Activated CD4-positive, alpha-beta T cell treated with anti-CD3 and anti-CD28 coated beads, Interleukin-2, amount 10 ng/mL, durations not matched to agents 7 days and 5 days (primary cell): ENCODE measurements around the gene ZNRF2. TPM values are rescaled to one million over a fixed set of nuclear protein-coding genes. Genes with fewer than 3 reads are reported as not detected.

ENCODE experiments used
- CTCF ChIA-PET: fragments of 350-600 bp; sonication (Branson Sonifier 250); formaldehyde crosslinking; loops from one replicate; lab custom pipeline; 2021; ENCODE audit warnings: antibody characterized with exemption; lab: Charles Lee
- POLR2A ChIA-PET: fragments of 350-600 bp; sonication (Branson Sonifier 250); formaldehyde crosslinking; loops from one replicate; lab custom pipeline; 2021; ENCODE audit warnings: antibody characterized with exemption; lab: Charles Lee
- DNase-seq: peaks from one replicate; pipeline ENCODE4 v3.0.0-alpha.2; 2020
- H3K27ac Mint-ChIP-seq: one replicate; pipeline ENCODE4 v1.8.0; 2021; ENCODE audit warnings: mild to moderate bottlenecking, moderate library complexity, mixed read lengths
- H3K27me3 Mint-ChIP-seq: one replicate; pipeline ENCODE4 v1.8.0; 2021; ENCODE audit warnings: mixed read lengths
- H3K36me3 Mint-ChIP-seq: one replicate; pipeline ENCODE4 v1.8.0; 2021; ENCODE audit warnings: low read depth, mixed read lengths
- H3K4me1 Mint-ChIP-seq: one replicate; pipeline ENCODE4 v1.8.0; 2021; ENCODE audit warnings: mixed read lengths
- H3K4me3 Mint-ChIP-seq: one replicate; pipeline ENCODE4 v1.8.0; 2021; ENCODE audit warnings: mild to moderate bottlenecking, moderate library complexity, mixed read lengths
- H3K9me3 Mint-ChIP-seq: one replicate; pipeline ENCODE4 v1.8.0; 2021; ENCODE audit warnings: mixed read lengths
- total RNA-seq, 2 experiments: library from RNA; stranded (reverse); gene quantifications; one replicate each; pipeline ENCODE4 v1.2.3, GENCODE V29; 2021

The ZNRF2 gene
- total RNA-seq, 2 experiments from 2014 or later, result 16.8 to 18.5 TPM

GRCh38 chr7:30335763-30336487 lies 51.5 kb downstream of the ZNRF2 start:
- ChIA-PET CTCF (interaction anchor here (0.5 to 2.5 kb wide), 5 partner anchors 8 to 18 kb away, joined by 3 to 7 read pairs (median 4); no protein-coding TSS in a partner anchor), POLR2A (no interaction called here)
- DNase-seq, result no peak
- H3K4me1 Mint-ChIP-seq, result peaks cover 37% of the 10 kb centered on the region
- peaks cover 17% of the 10 kb centered on the region for H3K9me3 Mint-ChIP-seq
- peaks cover 43% of the 10 kb centered on the region for H3K36me3 Mint-ChIP-seq
- H3K27me3 Mint-ChIP-seq, result no peaks in the 10 kb centered on the region
- H3K27ac Mint-ChIP-seq, result no peak overlapping the region
- H3K4me3 Mint-ChIP-seq, result no peak overlapping the region

- Mint-ChIP-seq H3K27me3 (no peaks in the 10 kb centered on the region), H3K9me3 (peaks cover 18% of the 10 kb centered on the region), H3K36me3 (peaks cover 34% of the 10 kb centered on the region), H3K4me1 (peaks cover 60% of the 10 kb centered on the region), H3K27ac (no peak overlapping the region), H3K4me3 (no peak overlapping the region)
- ChIA-PET CTCF (interaction anchor here (0.8 kb wide), 1 partner anchor 9 kb away, joined by 4 read pairs; no protein-coding TSS in a partner anchor), POLR2A (no interaction called here)
- DNase-seq, result no peak
Observed at GRCh38 chr7:30344513-30344912, 60.1 kb downstream of the ZNRF2 start.

- H3K4me1 Mint-ChIP-seq, result peaks cover 61% of the 10 kb centered on the region
- peaks cover 6% of the 10 kb centered on the region for H3K36me3 Mint-ChIP-seq
- POLR2A ChIA-PET, result interaction anchor here (0.6 kb wide), 1 partner anchor 61 kb away, joined by 3 read pairs; no protein-coding TSS in a partner anchor
- peak overlapping the region; percentile 58 for H3K4me3 Mint-ChIP-seq
- H3K27me3 Mint-ChIP-seq, result no peaks in the 10 kb centered on the region
- peak overlapping the region; percentile 92 for H3K27ac Mint-ChIP-seq
- no peak for DNase-seq
- CTCF ChIA-PET, result interaction anchor here (1.4 to 2.6 kb wide), 3 partner anchors 8 to 69 kb away, joined by 4 to 7 read pairs (median 4); no protein-coding TSS in a partner anchor
- H3K9me3 Mint-ChIP-seq, result no peaks in the 10 kb centered on the region
Observed at GRCh38 chr7:30347226-30348082, 63.1 kb downstream of the ZNRF2 start.

- Mint-ChIP-seq H3K9me3 (no peaks in the 10 kb centered on the region), H3K4me1 (peaks cover 65% of the 10 kb centered on the region), H3K27me3 (no peaks in the 10 kb centered on the region), H3K4me3 (peak overlapping the region; percentile 58), H3K27ac (peak overlapping the region; percentile 92), H3K36me3 (peaks cover 2% of the 10 kb centered on the region)
- CTCF ChIA-PET, result interaction anchor here (0.6 to 2.6 kb wide), 6 partner anchors 9 to 601 kb away, joined by 3 to 7 read pairs (median 4); no protein-coding TSS in a partner anchor
- POLR2A ChIA-PET, result interaction anchor here (0.6 kb wide), 1 partner anchor 62 kb away, joined by 3 read pairs; no protein-coding TSS in a partner anchor
- peak; percentile 73 for DNase-seq
Observed at GRCh38 chr7:30348083-30348560, 63.7 kb downstream of the ZNRF2 start.

GRCh38 chr7:30349170-30349569 lies 64.8 kb downstream of the ZNRF2 start:
- no peak overlapping the region for H3K4me3 Mint-ChIP-seq
- ChIA-PET POLR2A (interaction anchor here (1.1 kb wide), 1 partner anchor 26 kb away, joined by 5 read pairs; no protein-coding TSS in a partner anchor), CTCF (interaction anchor here (0.7 to 2.6 kb wide), 6 partner anchors 10 to 73 kb away, joined by 3 to 8 read pairs (median 4); no protein-coding TSS in a partner anchor)
- H3K4me1 Mint-ChIP-seq, result peaks cover 64% of the 10 kb centered on the region
- no peaks in the 10 kb centered on the region for H3K27me3 Mint-ChIP-seq
- H3K36me3 Mint-ChIP-seq, result no peaks in the 10 kb centered on the region
- DNase-seq, result no peak
- no peak overlapping the region for H3K27ac Mint-ChIP-seq
- no peaks in the 10 kb centered on the region for H3K9me3 Mint-ChIP-seq

- no peak for DNase-seq
- CTCF ChIA-PET, result interaction anchor here (0.7 to 2.6 kb wide), 3 partner anchors 11 to 74 kb away, joined by 3 to 8 read pairs (median 7); no protein-coding TSS in a partner anchor
- Mint-ChIP-seq H3K27ac (no peak overlapping the region), H3K27me3 (no peaks in the 10 kb centered on the region), H3K4me1 (peaks cover 58% of the 10 kb centered on the region), H3K36me3 (no peaks in the 10 kb centered on the region), H3K4me3 (no peak overlapping the region), H3K9me3 (no peaks in the 10 kb centered on the region)
- POLR2A ChIA-PET, result interaction anchor here (1.1 kb wide), 1 partner anchor 26 kb away, joined by 5 read pairs; no protein-coding TSS in a partner anchor
Observed at GRCh38 chr7:30349816-30350215, 65.4 kb downstream of the ZNRF2 start.

GRCh38 chr7:30351286-30351685 lies 66.9 kb downstream of the ZNRF2 start:
- POLR2A ChIA-PET, result no interaction called here

GRCh38 chr7:30351724-30352123 lies 67.3 kb downstream of the ZNRF2 start:
- Mint-ChIP-seq H3K36me3 (peaks cover 3% of the 10 kb centered on the region), H3K27me3 (no peaks in the 10 kb centered on the region), H3K9me3 (no peaks in the 10 kb centered on the region), H3K4me1 (peaks cover 48% of the 10 kb centered on the region), H3K4me3 (no peak overlapping the region), H3K27ac (no peak overlapping the region)
- no peak for DNase-seq
- CTCF ChIA-PET, result no interaction called here
- POLR2A ChIA-PET, result no interaction called here

More at GRCh38 chr7:30351286-30351685, 66.9 kb downstream of the ZNRF2 start:
- Mint-ChIP-seq H3K9me3 (no peaks in the 10 kb centered on the region), H3K27me3 (no peaks in the 10 kb centered on the region), H3K4me1 (peaks cover 51% of the 10 kb centered on the region), H3K27ac (no peak overlapping the region), H3K36me3 (peaks cover 3% of the 10 kb centered on the region), H3K4me3 (no peak overlapping the region)
- CTCF ChIA-PET, result no interaction called here
- DNase-seq, result no peak

GRCh38 chr7:30352169-30352568 lies 67.8 kb downstream of the ZNRF2 start:
- Mint-ChIP-seq H3K4me3 (no peak overlapping the region), H3K36me3 (peaks cover 6% of the 10 kb centered on the region), H3K9me3 (no peaks in the 10 kb centered on the region), H3K27ac (no peak overlapping the region), H3K27me3 (no peaks in the 10 kb centered on the region), H3K4me1 (peaks cover 44% of the 10 kb centered on the region)
- ChIA-PET POLR2A (no interaction called here), CTCF (interaction anchor here (0.5 to 1.2 kb wide), 2 partner anchors 29 to 628 kb away, joined by 3 to 4 read pairs; no protein-coding TSS in a partner anchor)
- DNase-seq, result no peak

- H3K4me1 Mint-ChIP-seq, result peaks cover 30% of the 10 kb centered on the region
- H3K27ac Mint-ChIP-seq, result no peak overlapping the region
- H3K27me3 Mint-ChIP-seq, result no peaks in the 10 kb centered on the region
- CTCF ChIA-PET, result interaction anchor here (0.7 to 1.2 kb wide), 4 partner anchors 19 to 86 kb away, joined by 3 read pairs; no protein-coding TSS in a partner anchor
- H3K4me3 Mint-ChIP-seq, result no peak overlapping the region
- POLR2A ChIA-PET, result no interaction called here
- no peaks in the 10 kb centered on the region for H3K9me3 Mint-ChIP-seq
- no peak for DNase-seq
- peaks cover 14% of the 10 kb centered on the region for H3K36me3 Mint-ChIP-seq
Observed at GRCh38 chr7:30353532-30353931, 69.1 kb downstream of the ZNRF2 start.

GRCh38 chr7:30353932-30354607 lies 69.7 kb downstream of the ZNRF2 start:
- H3K9me3 Mint-ChIP-seq, result no peaks in the 10 kb centered on the region
- ChIA-PET POLR2A (no interaction called here), CTCF (interaction anchor here (0.6 to 1.0 kb wide), 3 partner anchors 18 to 87 kb away, joined by 3 read pairs; no protein-coding TSS in a partner anchor)
- H3K4me3 Mint-ChIP-seq, result no peak overlapping the region
- no peak overlapping the region for H3K27ac Mint-ChIP-seq
- H3K4me1 Mint-ChIP-seq, result peaks cover 25% of the 10 kb centered on the region
- peaks cover 14% of the 10 kb centered on the region for H3K36me3 Mint-ChIP-seq
- H3K27me3 Mint-ChIP-seq, result no peaks in the 10 kb centered on the region
- DNase-seq, result no peak

GRCh38 chr7:30354791-30355190 lies 70.4 kb downstream of the ZNRF2 start:
- Mint-ChIP-seq H3K4me3 (no peak overlapping the region), H3K27ac (no peak overlapping the region), H3K4me1 (peaks cover 20% of the 10 kb centered on the region), H3K9me3 (no peaks in the 10 kb centered on the region), H3K27me3 (no peaks in the 10 kb centered on the region), H3K36me3 (peaks cover 14% of the 10 kb centered on the region)
- POLR2A ChIA-PET, result no interaction called here
- no peak for DNase-seq
- CTCF ChIA-PET, result no interaction called here
